Measurements from ENCODE around the gene TMEM80.
A peak's percentile ranks its signal among the peaks of the same experiment; 100 is the strongest.

Gene TMEM80

GRCh38 chr11:745428-745827 is 49.8 kb downstream of the TMEM80 start:
- 0 out of 2 replicates have a peak, but pooled peaks cover 5% of the 10 kb centered on the region for H3K27me3 ChIP-seq (ENCODE audit: insufficient read depth, low read length)
- no peak overlapping the region for H3K27ac ChIP-seq (ENCODE audit: low read depth, low read length, poor library complexity, severe bottlenecking)

GRCh38 chr11:746289-747157 is 50.9 kb downstream of the TMEM80 start:
- peak overlapping the region; percentile 90 for H3K9ac ChIP-seq (ENCODE audit: low read length)
- peak overlapping the region; percentile 96 for H3K4me3 ChIP-seq (ENCODE audit: low read depth, low read length, poor library complexity, severe bottlenecking)
- 0 out of 2 replicates have a peak, but pooled peaks cover 5% of the 10 kb centered on the region for H3K27me3 ChIP-seq (ENCODE audit: insufficient read depth, low read length)
- H3K9me3 ChIP-seq (ENCODE audit: low read length): no peaks in the 10 kb centered on the region
- H3K79me2 ChIP-seq (ENCODE audit: insufficient read depth, low read length): peaks cover 37% of the 10 kb centered on the region
- no peaks in the 10 kb centered on the region for H4K20me1 ChIP-seq (ENCODE audit: insufficient read depth, low read length)
- no peak for TF ChIP-seq EZH2 (IDR thresholded peaks at IDR 0.05; ENCODE audit: borderline replicate concordance, low read length)
- TF ChIP-seq CTCF (IDR thresholded peaks at IDR 0.05; ENCODE audit: low read length): no peak
- H3K4me2 ChIP-seq (ENCODE audit: low read length): peak overlapping the region; percentile 85
- no peak overlapping the region for H3K27ac ChIP-seq (ENCODE audit: low read depth, low read length, poor library complexity, severe bottlenecking)
- H3F3A ChIP-seq (ENCODE audit: insufficient read depth, low read length): 0 out of 2 replicates have a peak, but pooled peaks cover 5% of the 10 kb centered on the region
- peaks cover 10% of the 10 kb centered on the region; the same call in 1 of the 2 replicates for H3K36me3 ChIP-seq (ENCODE audit: insufficient read depth, low read length)
- peaks cover 26% of the 10 kb centered on the region for H3K4me1 ChIP-seq (ENCODE audit: insufficient read depth, low read length, severe bottlenecking)
- no peak overlapping the region for H2AFZ ChIP-seq (ENCODE audit: low read length)
- no peaks in the 10 kb centered on the region for H3K9me2 ChIP-seq (ENCODE audit: low read depth, low read length)

More at GRCh38 chr11:745428-745827, 49.8 kb downstream of the TMEM80 start:
- peaks cover 4% of the 10 kb centered on the region; the same call in 1 of the 2 replicates for H3K36me3 ChIP-seq (ENCODE audit: insufficient read depth, low read length)
- H3K9ac ChIP-seq (ENCODE audit: low read length): no peak overlapping the region
- no peaks in the 10 kb centered on the region for H3K9me3 ChIP-seq (ENCODE audit: low read length)
- no peak overlapping the region for H2AFZ ChIP-seq (ENCODE audit: low read length)
- H3F3A ChIP-seq (ENCODE audit: insufficient read depth, low read length): 0 out of 2 replicates have a peak, but pooled peaks cover 5% of the 10 kb centered on the region
- TF ChIP-seq CTCF (IDR thresholded peaks at IDR 0.05; ENCODE audit: low read length) (no peak), EZH2 (IDR thresholded peaks at IDR 0.05; ENCODE audit: borderline replicate concordance, low read length) (no peak)
- H3K4me1 ChIP-seq (ENCODE audit: insufficient read depth, low read length, severe bottlenecking): peaks cover 26% of the 10 kb centered on the region
- no peak overlapping the region for H3K4me2 ChIP-seq (ENCODE audit: low read length)
- H4K20me1 ChIP-seq (ENCODE audit: insufficient read depth, low read length): no peaks in the 10 kb centered on the region
- H3K4me3 ChIP-seq (ENCODE audit: low read depth, low read length, poor library complexity, severe bottlenecking): no peak overlapping the region
- no peaks in the 10 kb centered on the region for H3K9me2 ChIP-seq (ENCODE audit: low read depth, low read length)
- H3K79me2 ChIP-seq (ENCODE audit: insufficient read depth, low read length): peaks cover 28% of the 10 kb centered on the region

GRCh38 chr11:747158-748006 is 51.8 kb downstream of the TMEM80 start, which contains the start of gene TALDO1:
Gene TALDO1, plus strand, starts transcription at chr11:747464. Its CDS starts 18 bp downstream, at chr11:747482.
- Histone ChIP-seq H4K20me1 (ENCODE audit: insufficient read depth, low read length) (no peaks in the 10 kb centered on the region), H3K4me2 (ENCODE audit: low read length) (peak within 1 kb of the TSS; percentile 85), H3F3A (ENCODE audit: insufficient read depth, low read length) (0 out of 2 replicates have a peak, but pooled peaks cover 5% of the 10 kb centered on the region), H3K79me2 (ENCODE audit: insufficient read depth, low read length) (peaks cover 44% of the 10 kb centered on the region), H3K27me3 (ENCODE audit: insufficient read depth, low read length) (0 out of 2 replicates have a peak, but pooled peaks cover 5% of the 10 kb centered on the region), H3K9me3 (ENCODE audit: low read length) (no peaks in the 10 kb centered on the region), H3K9ac (ENCODE audit: low read length) (peak within 1 kb of the TSS; percentile 90), H3K9me2 (ENCODE audit: low read depth, low read length) (no peaks in the 10 kb centered on the region), H3K4me1 (ENCODE audit: insufficient read depth, low read length, severe bottlenecking) (peaks cover 26% of the 10 kb centered on the region), H3K27ac (ENCODE audit: low read depth, low read length, poor library complexity, severe bottlenecking) (peak within 1 kb of the TSS; percentile 73), H2AFZ (ENCODE audit: low read length) (no peak within 1 kb of the TSS), H3K36me3 (ENCODE audit: insufficient read depth, low read length) (peaks cover 11% of the 10 kb centered on the region; the same call in 1 of the 2 replicates), H3K4me3 (ENCODE audit: low read depth, low read length, poor library complexity, severe bottlenecking) (peak within 1 kb of the TSS; percentile 96)
- TF ChIP-seq EZH2 (IDR thresholded peaks at IDR 0.05; ENCODE audit: borderline replicate concordance, low read length) (no peak), CTCF (IDR thresholded peaks at IDR 0.05; ENCODE audit: low read length) (peak; percentile 24; the same call in 1 of the 2 replicates)
